NCI-H146 treated with DMSO at 0.1 percent for 48 hours (cell line): ENCODE results near the gene RFWD3.

Source experiments
- DNase-seq: peaks from one replicate; lab custom pipeline; 2025; ENCODE audit not compliant: unreplicated experiment; lab: John Stamatoyannopoulos, UW

The RFWD3 gene

GRCh38 chr16:74623839-74624235, 42.8 kb downstream of the RFWD3 start:
- no peak for DNase-seq

- DNase-seq = peak; percentile 0
Measured at GRCh38 chr16:74623214-74623838, 43.4 kb downstream of the RFWD3 start.

GRCh38 chr16:74622005-74622404, 44.7 kb downstream of the RFWD3 start:
- no peak for DNase-seq

- DNase-seq = no peak
Measured at GRCh38 chr16:74617206-74617788, 49.4 kb downstream of the RFWD3 start.

GRCh38 chr16:74611721-74612120, 55.0 kb downstream of the RFWD3 start:
- DNase-seq = no peak

GRCh38 chr16:74608944-74609343, 57.7 kb downstream of the RFWD3 start:
- DNase-seq = no peak

- DNase-seq = no peak
Measured at GRCh38 chr16:74608381-74608780, 58.3 kb downstream of the RFWD3 start.

- DNase-seq = no peak
Measured at GRCh38 chr16:74607962-74608356, 58.7 kb downstream of the RFWD3 start.

GRCh38 chr16:74607310-74607961, 59.2 kb downstream of the RFWD3 start:
- DNase-seq = peak; percentile 51

GRCh38 chr16:74606521-74607309, 60.0 kb downstream of the RFWD3 start, which contains the start of gene GLG1:
Gene GLG1 (minus strand): TSS chr16:74607114. CDS start chr16:74607094, 20 bp downstream.
- peak; percentile 71 for DNase-seq

GRCh38 chr16:74605746-74606520, 60.7 kb downstream of the RFWD3 start:
- DNase-seq = no peak

- DNase-seq = no peak
Measured at GRCh38 chr16:74605332-74605731, 61.3 kb downstream of the RFWD3 start.

- DNase-seq = no peak
Measured at GRCh38 chr16:74603848-74604247, 62.8 kb downstream of the RFWD3 start.

GRCh38 chr16:74601126-74601871, 65.4 kb downstream of the RFWD3 start:
- no peak for DNase-seq

- no peak for DNase-seq
Measured at GRCh38 chr16:74596586-74596985, 70.1 kb downstream of the RFWD3 start.

- no peak for DNase-seq
Measured at GRCh38 chr16:74592847-74593246, 73.8 kb downstream of the RFWD3 start.

GRCh38 chr16:74591876-74592650, 74.6 kb downstream of the RFWD3 start:
- no peak for DNase-seq

- DNase-seq = no peak
Measured at GRCh38 chr16:74586948-74587347, 79.7 kb downstream of the RFWD3 start.

GRCh38 chr16:74585846-74586443, 80.7 kb downstream of the RFWD3 start:
- DNase-seq = no peak
